GM21447 (cell line): ENCODE measurements around the gene IZUMO3.
"Not testable (repeated sequence)": the region's sequence is repeated elsewhere in the genome, so short reads cannot be mapped to it uniquely, and the experiment has no call there.

ENCODE experiments used
- ATAC-seq: cut with Tn5 transposase; IDR thresholded peaks from one replicate; pipeline ENCODE4 v1.9.1; 2021; ENCODE audit not compliant: unreplicated experiment

The IZUMO3 gene, protein sequence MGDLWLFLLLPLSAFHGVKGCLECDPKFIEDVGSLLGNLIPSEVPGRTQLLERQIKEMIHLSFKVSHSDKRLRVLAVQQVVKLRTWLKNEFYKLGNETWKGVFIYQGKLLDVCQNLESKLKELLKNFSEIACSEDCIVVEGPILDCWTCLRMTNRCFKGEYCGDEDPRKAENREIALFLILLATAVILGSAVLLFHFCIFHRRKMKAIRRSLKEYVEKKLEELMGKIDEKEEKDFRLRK

GRCh38 chr9:24545847-24546522 is at the start of gene IZUMO3:
TSS of gene IZUMO3 (minus strand) at chr9:24545897. CDS start at chr9:24545649, 248 bp downstream.
- ATAC-seq, result no peak

DNA sequence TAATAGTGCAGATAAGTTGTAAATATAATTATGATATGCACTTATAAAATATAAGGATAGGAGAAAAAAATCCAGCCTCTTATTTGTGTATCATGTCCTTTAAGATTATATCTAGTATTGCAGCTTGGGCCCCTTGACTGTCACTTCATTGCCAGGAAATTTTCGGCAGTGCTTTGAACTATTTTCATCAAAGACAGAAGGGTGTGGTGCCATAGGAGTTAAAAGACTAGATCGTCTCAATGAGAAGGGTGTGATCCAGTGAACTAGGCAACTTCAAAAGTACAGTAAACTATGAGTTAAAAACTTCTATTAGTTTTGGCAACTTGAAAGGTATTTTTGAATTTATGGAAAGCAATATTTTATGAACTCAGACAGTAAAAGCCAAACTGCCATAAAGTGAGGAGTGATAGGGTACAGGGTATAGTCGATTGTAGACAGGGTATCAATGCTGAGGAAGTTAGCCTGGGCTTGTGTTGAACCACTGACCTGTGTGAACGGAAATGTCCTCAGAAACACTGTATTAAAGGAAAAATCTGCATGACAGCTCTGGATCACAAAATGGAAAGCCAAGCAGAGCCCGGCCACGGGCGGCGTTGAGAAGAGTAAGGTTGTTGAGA is 48.6 kb upstream of the IZUMO3 start:
- ATAC-seq, result no peak

DNA sequence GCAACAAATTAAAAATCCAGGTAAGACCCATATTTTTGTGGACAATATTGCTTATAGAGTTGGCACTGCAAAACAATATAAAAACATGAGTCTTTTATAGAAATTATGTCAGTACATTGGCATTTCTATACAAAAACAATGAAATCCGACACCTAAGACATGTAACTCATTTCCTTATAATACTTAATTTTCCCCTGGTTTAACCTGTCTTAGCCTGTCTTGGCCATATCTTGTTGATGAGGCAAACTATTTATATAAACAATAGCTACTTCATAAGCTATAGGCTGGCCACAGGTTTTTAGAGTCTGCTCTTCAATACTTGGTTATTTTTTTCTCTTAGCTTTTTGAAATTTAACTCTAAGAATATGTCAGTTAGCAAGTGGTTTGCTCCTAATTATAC is 44.7 kb upstream of the IZUMO3 start:
- ATAC-seq, result no peak

GRCh38 chr9:24587883-24588282 is 42.2 kb upstream of the IZUMO3 start:
- ATAC-seq, result no peak

- ATAC-seq, result no peak
Measured at GRCh38 chr9:24582146-24583126, 36.7 kb upstream of the IZUMO3 start.

- ATAC-seq, result not testable (repeated sequence)
Measured at GRCh38 chr9:24580005-24580404, 34.3 kb upstream of the IZUMO3 start.

DNA sequence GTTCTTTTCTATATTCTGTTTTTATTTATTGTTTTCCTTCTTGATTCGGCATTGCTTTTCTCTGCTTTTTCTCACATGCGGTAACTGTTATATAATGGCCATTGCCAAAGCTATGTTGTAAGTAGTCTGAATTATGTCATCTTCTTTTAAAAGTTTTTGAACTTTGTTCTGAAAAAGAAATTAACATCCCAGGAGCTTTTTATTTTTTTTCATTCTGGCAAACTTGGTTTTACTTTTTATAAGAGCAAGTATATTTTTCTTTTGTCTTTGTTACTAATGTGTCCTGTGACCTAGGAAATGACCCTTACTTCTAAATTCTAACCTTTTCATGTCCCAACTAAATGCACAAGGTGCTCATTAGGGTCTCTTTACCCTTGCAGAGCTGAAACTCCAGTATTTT is 26.7 kb upstream of the IZUMO3 start:
- no peak for ATAC-seq

GRCh38 chr9:24561957-24562356 is 16.3 kb upstream of the IZUMO3 start:
- ATAC-seq, result no peak

GRCh38 chr9:24553183-24553552 is 7.5 kb upstream of the IZUMO3 start:
- no peak for ATAC-seq

GRCh38 chr9:24552526-24553182 is 7.0 kb upstream of the IZUMO3 start:
- ATAC-seq, result no peak

- ATAC-seq, result no peak
Measured at GRCh38 chr9:24545285-24545684, 412 bp downstream of the IZUMO3 start.

- no peak for ATAC-seq
Measured at GRCh38 chr9:24518545-24518944, 27.2 kb downstream of the IZUMO3 start.

GRCh38 chr9:24516463-24516862 is 29.2 kb downstream of the IZUMO3 start:
- ATAC-seq, result no peak

GRCh38 chr9:24509850-24510249 is 35.8 kb downstream of the IZUMO3 start:
- no peak for ATAC-seq

GRCh38 chr9:24504521-24504920 is 41.2 kb downstream of the IZUMO3 start:
- no peak for ATAC-seq

DNA sequence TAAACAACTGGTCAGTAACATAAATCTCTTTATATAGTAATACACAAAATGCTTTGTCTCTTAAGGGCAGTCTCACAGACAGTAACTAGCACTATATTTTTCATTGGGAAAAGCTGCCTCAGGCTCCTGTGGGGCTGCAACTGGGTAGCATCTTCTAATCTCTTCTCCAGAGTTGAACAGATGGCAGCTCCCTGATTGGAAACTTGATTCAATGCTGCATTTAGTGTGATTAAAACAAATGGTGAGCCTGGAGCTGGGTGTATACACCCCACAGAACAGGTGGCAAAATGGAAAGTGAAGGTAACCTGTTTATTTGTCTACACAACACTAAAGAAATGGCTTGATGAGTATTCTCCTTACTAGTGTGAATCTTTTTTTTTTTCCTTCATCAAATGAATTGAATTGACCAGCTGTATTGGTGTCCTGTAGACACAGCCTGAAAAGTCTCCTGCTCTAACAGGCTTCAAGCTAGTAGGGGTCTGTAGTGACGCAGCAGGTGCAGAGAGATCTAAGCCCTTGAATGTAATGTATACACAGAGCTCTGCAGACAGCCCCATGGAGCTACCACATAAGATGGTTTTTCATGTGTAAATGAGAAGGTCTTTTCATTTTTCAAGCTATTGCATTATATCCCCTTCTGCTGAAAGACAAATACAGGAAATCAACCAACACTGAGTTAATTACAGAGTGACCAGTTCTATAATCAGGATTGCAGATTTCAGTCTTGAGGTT is 43.3 kb downstream of the IZUMO3 start:
- ATAC-seq, result no peak

DNA sequence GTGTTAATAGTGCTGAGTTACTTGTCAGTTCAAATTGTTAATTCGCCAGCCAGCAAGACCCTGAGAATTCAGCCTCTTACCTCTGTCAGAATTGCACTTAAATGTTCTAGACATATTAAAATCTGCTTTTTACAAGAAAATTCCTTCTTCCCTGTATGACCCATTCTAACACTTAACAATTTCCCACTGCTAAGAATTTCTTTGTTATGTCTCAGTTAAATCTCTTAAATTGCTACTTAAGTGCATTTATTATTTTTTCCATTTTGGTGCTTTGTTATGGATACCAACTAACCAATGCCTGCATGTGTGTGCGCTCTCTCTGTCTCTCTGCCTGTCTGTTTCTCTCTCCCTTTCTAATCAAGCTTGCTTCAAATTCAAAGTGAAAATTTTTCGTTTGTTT is 44.9 kb downstream of the IZUMO3 start:
- no peak for ATAC-seq

DNA sequence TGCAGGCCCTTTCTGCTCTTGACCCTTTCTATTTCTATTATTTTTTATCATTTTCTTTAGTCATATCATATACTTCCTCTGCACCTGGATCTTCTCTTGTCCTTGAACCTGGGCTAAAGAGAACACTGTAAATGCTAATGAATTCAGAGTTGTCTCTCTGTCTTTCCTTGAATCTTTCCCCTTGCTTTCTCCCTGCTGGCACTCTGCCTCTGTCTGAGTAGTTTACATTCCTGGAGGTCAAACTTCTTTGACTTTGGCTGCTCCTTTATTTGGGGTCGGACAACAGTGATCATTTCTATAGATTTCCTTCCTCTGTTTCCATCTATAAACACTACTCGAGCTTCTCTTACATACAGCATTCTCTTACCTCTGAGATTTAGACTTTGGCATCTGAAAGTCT is 47.1 kb downstream of the IZUMO3 start:
- ATAC-seq, result no peak

GRCh38 chr9:24497671-24498070 is 48.0 kb downstream of the IZUMO3 start:
- no peak for ATAC-seq
